Measurements from ENCODE around the gene DNAJC30. TPM values are rescaled to one million over a fixed set of nuclear protein-coding genes. Genes with fewer than 3 reads are reported as not detected.

The DNAJC30 gene
- total and polyA plus RNA-seq, 10 of the 15 experiments (the other 5 are each of a cell fraction or from before 2014, with no cell fraction given), result 2.1 to 19.0 (median 7.9) TPM

- H3K27ac ChIP-seq (ENCODE audit: control insufficient read depth, insufficient read depth), result no peak overlapping the region
- no peak for FAIRE-seq
- CTCF ChIA-PET, result interaction anchor here (0.9 kb wide), 1 partner anchor 18 kb away, joined by 3 read pairs; no protein-coding TSS in a partner anchor
- TF ChIP-seq POLR2A (IDR thresholded peaks at IDR 0.05; ENCODE audit: low read depth, low read length), result no peak
- no peak for TF ChIP-seq MXI1 (IDR thresholded peaks at IDR 0.05; ENCODE audit: low read depth, low read length)
- peak; percentile 33 for TF ChIP-seq MEF2B (IDR thresholded peaks at IDR 0.05; ENCODE audit: partially characterized antibody, poor library complexity, severe bottlenecking)
- no peak for TF ChIP-seq SREBF2 (IDR thresholded peaks at IDR 0.05; ENCODE audit: low read length)
- TF ChIP-seq, protein P1, sequence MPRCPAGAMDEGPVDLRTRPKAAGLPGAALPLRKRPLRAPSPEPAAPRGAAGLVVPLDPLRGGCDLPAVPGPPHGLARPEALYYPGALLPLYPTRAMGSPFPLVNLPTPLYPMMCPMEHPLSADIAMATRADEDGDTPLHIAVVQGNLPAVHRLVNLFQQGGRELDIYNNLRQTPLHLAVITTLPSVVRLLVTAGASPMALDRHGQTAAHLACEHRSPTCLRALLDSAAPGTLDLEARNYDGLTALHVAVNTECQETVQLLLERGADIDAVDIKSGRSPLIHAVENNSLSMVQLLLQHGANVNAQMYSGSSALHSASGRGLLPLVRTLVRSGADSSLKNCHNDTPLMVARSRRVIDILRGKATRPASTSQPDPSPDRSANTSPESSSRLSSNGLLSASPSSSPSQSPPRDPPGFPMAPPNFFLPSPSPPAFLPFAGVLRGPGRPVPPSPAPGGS (IDR thresholded peaks at IDR 0.05; ENCODE audit: borderline replicate concordance, insufficient read depth, low read depth, low read length, poor library complexity, severe bottlenecking), result peak; percentile 48
- TF ChIP-seq SPI1 (IDR thresholded peaks at IDR 0.05; ENCODE audit: borderline replicate concordance, insufficient read depth, low read depth, low read length), result no peak
- no peak for TF ChIP-seq TCF12 (IDR thresholded peaks at IDR 0.05; ENCODE audit: low read depth, low read length)
- no peak for TF ChIP-seq SKIL (IDR thresholded peaks at IDR 0.05; ENCODE audit: low read depth, poor library complexity, severe bottlenecking)
- no peak for TF ChIP-seq POLR2AphosphoS5 (IDR thresholded peaks at IDR 0.05; ENCODE audit: low read length)
- no peak for TF ChIP-seq E4F1 (IDR thresholded peaks at IDR 0.05; ENCODE audit: borderline replicate concordance, partially characterized antibody)
- TF ChIP-seq ETV6 (conservative IDR thresholded peaks at IDR 0.05 in 1 of 2, IDR thresholded peaks at IDR 0.05 in 1 of 2; ENCODE audit: borderline replicate concordance in 1 of 2, low read depth in 1 of 2), result 0 out of 4 replicates have a peak, but pooled peaks of 1 of the 2 experiments have one; percentile 16
- no peak for TF ChIP-seq CEBPZ (IDR thresholded peaks at IDR 0.05; ENCODE audit: low read depth, low read length)
- TF ChIP-seq PAX5 (IDR thresholded peaks at IDR 0.05; ENCODE audit: borderline replicate concordance, low read depth, low read length), result no peak
- TF ChIP-seq RAD21 (IDR thresholded peaks at IDR 0.05; ENCODE audit: insufficient read depth, low read depth, low read length), result no peak
- no peak for TF ChIP-seq SP1 (IDR thresholded peaks at IDR 0.05; ENCODE audit: low read depth, low read length)
Observed at GRCh38 chr7:73717991-73718405, 34.7 kb upstream of the DNAJC30 start.

More at GRCh38 chr7:73717991-73718405, 34.7 kb upstream of the DNAJC30 start:
- H3K9ac ChIP-seq (ENCODE audit: control insufficient read depth, insufficient read depth, low read length), result no peak overlapping the region
- no peak overlapping the region for H2AFZ ChIP-seq (ENCODE audit: control insufficient read depth, low read depth, low read length)
- SMC1A ChIA-PET (ENCODE audit: uncharacterized antibody, unreplicated experiment), result no interaction called here
- ATAC-seq (peak; percentile 49), DNase-seq (ENCODE audit: low read depth, low spot score) (no peak)
- in situ Hi-C loops (cut with MboI) (no loop called here), intact Hi-C loops (cut with micrococcal nuclease; ENCODE audit: unreplicated experiment) (loop anchor here (2.0 kb wide), 1 partner anchor 35 kb away; the partner anchor contains the start of genes BUD23 and DNAJC30)
- peaks cover 4% of the 10 kb centered on the region; the same call in 1 of the 2 replicates for H4K20me1 ChIP-seq (ENCODE audit: control insufficient read depth, insufficient read depth)
- no peaks in the 10 kb centered on the region for H3K79me2 ChIP-seq (ENCODE audit: control insufficient read depth, insufficient read depth, low read length)
- no peaks in the 10 kb centered on the region for H3K36me3 ChIP-seq (ENCODE audit: control insufficient read depth in 2 of 2, insufficient read depth in 2 of 2, low read length in 1 of 2)
- H3K9me3 ChIP-seq (replicated peaks; ENCODE audit: control insufficient read depth, insufficient read depth, low read length), result no peaks in the 10 kb centered on the region
- H3K27me3 ChIP-seq (replicated peaks in 1 of 2; ENCODE audit: control insufficient read depth in 2 of 2, insufficient read depth in 2 of 2, low read length in 1 of 2), result no peaks in the 10 kb centered on the region
- no TSS peak for BruUV-seq (replicated peaks)
- 4% methylated on average over 10 of the region's 10 CpGs for WGBS (ENCODE audit: insufficient coverage, insufficient replicate concordance, low lambda C conversion rate, missing lambda C conversion rate)
- peak overlapping the region; percentile 90 for H3K4me2 ChIP-seq (ENCODE audit: control insufficient read depth, insufficient read depth)
- RAD21 ChIA-PET (ENCODE audit: unreplicated experiment), result no interaction called here
- peaks cover 12% of the 10 kb centered on the region for H3K4me1 ChIP-seq (ENCODE audit: control insufficient read depth, insufficient read depth, low read length)
- POLR2A ChIA-PET, result no interaction called here
- H3K4me3 ChIP-seq, result peak overlapping the region; percentile 87; the same call in 1 of the 2 replicates
